GM19328 (cell line): ENCODE measurements around the gene PTPRN2.
"Not testable (repeated sequence)": the region's sequence is repeated elsewhere in the genome, so short reads cannot be mapped to it uniquely, and the experiment has no call there.

Source experiments
- ATAC-seq: cut with Tn5 transposase; IDR thresholded peaks from one replicate; pipeline ENCODE4 v1.9.1; 2021; ENCODE audit warnings: mild to moderate bottlenecking, moderate library complexity; ENCODE audit not compliant: unreplicated experiment

The PTPRN2 gene

DNA sequence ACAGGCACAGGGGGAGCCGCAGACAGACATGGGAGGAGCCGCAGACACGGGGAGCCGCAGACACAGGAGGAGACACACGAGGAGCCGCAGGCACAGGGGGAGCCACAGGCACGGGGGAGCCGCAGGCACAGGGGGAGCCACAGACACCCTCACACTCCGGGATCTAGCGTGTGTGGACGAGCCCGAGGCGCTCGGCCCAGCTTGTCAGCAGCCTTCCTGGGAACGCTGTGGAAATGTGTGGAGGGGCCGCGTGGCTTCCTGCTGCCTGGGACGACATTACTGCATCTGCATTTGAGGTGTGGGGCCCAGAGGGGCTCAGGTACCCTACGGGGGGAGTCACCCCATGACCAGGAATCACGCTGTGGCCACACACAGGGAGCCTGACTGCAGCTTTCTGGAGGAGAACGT lies 313.2 kb downstream of the PTPRN2 start:
- ATAC-seq, result no peak

- ATAC-seq, result not testable (repeated sequence)
Measured at GRCh38 chr7:158273756-158274342, 313.8 kb downstream of the PTPRN2 start.

DNA sequence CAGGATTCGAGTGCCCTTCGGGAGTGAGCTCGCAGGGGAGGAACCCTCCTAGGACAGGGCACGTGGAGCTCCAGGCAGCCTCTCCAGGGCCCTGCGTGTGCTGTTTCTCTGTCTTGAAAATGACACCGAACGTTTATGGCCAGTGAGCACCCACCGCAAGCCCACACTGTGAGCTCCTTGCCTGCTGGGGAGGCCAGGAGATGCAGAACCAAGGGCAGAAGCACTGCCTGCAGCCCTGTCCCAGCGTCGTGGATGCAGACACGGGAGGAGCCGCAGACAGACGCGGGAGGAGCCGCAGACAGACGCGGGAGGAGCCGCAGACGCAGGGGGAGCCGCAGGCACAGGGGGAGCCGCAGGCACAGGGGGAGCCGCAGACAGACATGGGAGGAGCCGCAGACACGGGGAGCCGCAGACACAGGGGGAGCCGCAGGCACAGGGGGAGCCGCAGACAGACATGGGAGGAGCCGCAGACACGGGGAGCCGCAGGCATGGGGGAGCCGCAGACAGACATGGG lies 314.4 kb downstream of the PTPRN2 start:
- no peak for ATAC-seq

DNA sequence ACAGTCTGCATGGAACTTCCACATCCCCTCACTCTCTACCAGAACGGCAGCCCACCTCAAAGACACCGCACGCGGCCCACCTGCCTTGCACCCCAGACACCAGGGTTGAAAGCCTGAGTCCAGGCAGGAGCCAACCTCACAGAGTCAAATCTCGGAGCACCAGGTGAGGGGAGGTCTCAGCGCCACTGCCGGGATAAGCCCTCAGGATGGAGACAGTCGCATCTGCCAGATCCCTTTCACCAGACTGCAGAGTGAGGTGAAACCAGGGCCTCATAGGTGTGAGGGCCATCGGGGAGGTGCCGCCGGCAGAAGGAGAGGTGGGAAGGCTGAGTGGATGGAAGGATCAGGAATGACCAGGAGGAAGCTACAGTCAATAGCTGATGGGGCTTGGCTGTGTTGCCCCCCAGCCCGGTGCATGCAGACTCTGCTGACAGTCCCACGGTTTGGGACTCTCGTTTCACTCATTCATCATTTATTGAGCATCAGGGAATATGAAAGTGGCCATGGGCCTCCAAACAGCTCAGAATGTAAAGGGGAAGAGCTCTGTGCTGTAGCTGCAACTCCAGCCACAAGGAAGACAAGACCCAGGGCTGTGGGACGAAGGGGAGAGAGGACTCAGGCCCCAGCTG lies 315.0 kb downstream of the PTPRN2 start:
- ATAC-seq, result no peak

GRCh38 chr7:158272091-158272490 lies 315.5 kb downstream of the PTPRN2 start:
- no peak for ATAC-seq

DNA sequence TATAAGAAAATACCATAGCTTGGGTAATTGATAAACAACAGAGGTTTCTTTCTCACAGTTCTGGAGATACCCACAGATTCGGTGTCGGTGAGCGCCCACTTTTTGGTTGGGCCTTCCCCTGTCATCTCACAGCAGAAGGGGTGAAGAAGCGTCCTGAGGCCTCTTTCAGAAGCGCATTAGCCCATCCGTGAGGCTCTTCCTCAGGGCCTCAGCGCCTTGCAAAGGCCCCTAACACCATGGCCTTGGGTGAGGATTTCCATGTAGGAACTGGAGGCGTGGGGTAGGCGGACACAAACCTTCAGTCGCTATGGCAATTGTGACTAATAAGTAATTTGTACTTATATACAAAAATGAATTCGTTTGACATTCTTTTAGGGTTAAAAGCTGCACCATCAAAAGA lies 316.0 kb downstream of the PTPRN2 start:
- no peak for ATAC-seq

DNA sequence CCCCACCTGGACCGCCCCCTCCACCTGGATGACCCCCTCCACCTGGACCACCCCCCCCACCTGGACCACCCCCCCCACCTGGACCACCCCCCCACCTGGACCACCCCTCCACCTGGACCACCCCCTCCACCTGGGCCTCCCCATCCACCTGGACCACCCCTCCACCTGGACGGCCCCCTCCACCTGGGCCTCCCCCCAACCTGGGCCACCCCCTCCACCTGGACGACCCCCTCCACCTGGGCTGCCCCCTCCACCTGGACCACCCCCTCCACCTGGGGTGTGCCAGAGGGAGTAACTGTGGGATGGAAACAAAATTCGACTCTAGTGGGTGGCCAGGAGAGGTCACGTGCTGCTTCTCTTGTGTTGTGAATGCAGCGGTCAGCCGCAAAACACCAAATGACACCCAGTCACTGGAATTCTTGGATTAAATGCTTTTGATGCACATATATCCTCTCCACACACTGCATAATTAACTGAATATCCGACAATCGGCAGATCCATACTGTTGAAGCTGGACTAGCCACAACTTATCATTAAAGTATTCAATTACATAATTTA lies 316.7 kb downstream of the PTPRN2 start:
- no peak for ATAC-seq

- ATAC-seq, result no peak
Measured at GRCh38 chr7:158270106-158270775, 317.4 kb downstream of the PTPRN2 start.

GRCh38 chr7:158268816-158269535 lies 318.6 kb downstream of the PTPRN2 start:
- ATAC-seq, result no peak

DNA sequence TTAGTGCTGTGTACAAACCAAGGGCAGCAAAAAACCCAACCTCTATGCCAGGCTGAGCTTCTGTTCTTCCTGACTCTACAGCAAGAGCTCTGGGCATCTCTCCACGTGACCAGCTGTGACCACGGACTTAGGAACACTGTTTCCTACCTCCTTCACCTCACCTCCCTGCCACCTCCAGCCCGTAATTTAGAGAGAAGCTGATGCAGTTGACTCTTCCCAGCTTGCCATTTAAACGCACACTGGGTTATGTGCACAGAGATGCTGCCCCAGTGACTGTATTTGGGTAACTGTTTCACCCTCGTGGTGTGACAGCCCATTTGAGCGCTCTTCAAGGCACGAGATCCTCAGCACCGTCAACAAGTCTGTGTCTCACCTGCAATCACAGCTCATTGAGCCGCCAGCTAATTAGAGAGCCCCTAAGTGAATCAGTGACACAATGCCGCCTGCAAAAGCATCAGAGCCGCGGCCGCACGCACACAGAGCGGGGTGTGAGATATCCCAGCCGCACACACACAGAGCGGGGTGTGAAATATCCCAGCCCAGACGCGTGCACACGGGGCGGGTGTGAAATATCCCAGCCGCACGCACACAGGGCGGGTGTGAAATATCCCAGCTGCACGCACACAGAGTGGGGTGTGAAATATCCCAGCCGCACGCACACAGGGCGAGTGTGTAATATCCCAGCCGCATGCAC lies 319.7 kb downstream of the PTPRN2 start:
- ATAC-seq, result no peak

DNA sequence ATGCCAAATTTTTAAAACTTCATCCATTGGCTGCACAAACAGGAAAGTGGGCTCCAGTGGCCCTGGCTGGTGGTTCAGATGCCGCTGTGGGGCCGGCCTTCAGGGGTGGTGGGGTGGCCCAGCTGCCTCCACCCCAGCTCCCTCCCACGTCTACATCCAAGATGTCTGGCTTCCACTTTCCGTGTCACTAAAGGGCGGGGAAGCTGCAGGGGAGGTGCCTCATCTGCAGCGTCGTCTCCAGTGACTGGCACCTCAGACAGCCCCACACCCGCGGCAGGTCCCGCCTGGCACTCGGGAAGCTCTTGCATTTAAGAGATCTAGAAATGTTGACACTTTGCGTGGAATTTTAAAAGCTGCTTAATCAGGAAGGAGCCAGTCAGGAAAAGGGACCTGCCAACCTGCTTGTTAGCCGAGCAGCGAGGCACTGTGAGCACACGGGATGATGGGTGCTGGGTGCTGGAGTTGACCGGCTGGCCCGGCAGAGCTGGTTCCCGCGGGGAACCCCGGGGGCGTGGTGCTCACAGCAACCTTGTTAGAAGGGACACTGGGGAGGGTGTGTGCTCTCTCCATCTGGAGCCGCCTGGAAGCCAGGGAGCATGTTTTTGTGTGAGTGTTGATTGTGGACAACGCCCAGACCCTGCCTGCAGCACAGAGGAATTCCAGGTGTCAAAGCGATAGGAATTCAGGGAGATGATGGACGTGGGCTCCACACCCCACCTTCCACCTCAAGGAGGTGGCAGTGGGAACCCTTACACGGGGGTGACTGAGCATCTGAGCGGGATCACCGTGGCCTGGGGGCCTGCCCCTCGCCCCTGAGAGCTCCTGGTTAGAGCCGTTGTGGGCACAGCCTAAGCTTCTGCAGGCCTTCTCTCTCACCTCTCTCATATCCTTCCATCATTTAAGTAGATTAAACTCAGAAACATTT lies 320.5 kb downstream of the PTPRN2 start:
- no peak for ATAC-seq

- no peak for ATAC-seq
Measured at GRCh38 chr7:158266426-158266816, 321.2 kb downstream of the PTPRN2 start.

DNA sequence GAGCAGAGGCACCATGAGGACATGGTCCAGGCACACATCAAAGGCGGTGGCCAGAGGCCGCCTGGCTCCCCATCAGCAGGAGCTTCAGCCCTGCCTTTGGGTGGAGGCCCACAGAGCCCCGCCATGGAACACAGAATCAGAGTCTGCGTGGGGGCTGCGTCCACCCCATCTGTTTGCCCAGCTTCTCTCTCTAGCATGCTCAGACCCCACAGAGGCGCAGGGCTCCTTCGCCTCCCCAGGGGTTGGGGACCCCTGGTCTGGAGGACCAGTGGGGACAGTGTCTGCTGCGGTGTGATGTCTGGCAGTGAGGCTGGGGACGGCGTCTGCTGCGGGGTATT lies 321.9 kb downstream of the PTPRN2 start:
- no peak for ATAC-seq

GRCh38 chr7:158264881-158265742 lies 322.5 kb downstream of the PTPRN2 start:
- no peak for ATAC-seq

- ATAC-seq, result no peak
Measured at GRCh38 chr7:158263964-158264748, 323.5 kb downstream of the PTPRN2 start.

DNA sequence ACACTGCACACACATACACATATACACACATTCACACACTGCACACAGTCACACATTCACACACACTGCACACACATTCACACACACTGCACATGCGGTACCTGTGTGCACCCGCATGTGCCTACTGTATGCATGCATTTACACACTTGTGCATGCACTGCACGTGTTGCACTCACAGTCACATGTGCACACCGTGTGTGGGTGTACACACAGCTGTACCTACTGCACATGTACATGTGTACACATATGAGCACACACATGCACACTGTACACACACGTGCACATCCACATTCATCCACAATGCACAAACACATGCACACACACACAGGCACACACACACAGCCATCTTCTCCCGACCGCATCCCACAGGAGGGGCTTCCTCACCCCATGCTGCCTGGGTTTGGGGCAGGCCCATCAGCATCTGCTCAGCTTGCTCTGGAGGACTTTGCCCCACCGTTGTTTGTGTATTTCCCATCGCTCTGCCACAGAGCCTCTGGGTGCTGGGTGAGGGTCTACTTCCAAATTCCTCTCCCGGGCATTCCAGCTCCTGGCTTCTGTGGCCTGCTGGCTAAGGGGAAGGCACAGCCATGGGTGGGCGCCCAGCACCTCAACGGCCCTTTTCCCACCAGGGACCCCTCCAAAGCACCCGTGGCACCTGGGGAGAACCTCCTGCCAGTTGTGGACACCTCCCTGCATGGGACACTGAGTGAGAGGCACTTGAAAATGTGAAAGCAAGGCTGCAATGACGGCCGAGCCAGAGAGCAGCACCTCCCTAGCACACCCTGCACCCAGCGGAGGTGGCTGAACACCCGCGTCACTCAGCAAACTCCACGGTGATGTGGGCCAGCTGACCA lies 324.3 kb downstream of the PTPRN2 start:
- no peak for ATAC-seq
